ENCODE results near the gene CDKN2D.
"Not testable (repeated sequence)": the region's sequence is repeated elsewhere in the genome, so short reads cannot be mapped to it uniquely, and the experiment has no call there.

CDKN2D gene

GRCh38 chr19:10533646-10534386 lies 35.0 kb downstream of the CDKN2D start:
- H3K4me3 ChIP-seq (ENCODE audit: low read depth, low read length) = no peak overlapping the region
- TF ChIP-seq CTCF (IDR thresholded peaks at IDR 0.05; ENCODE audit: insufficient read depth, low read depth, low read length, missing control alignments) = no peak
- DNase-seq (ENCODE audit: low read depth) = no peak

GRCh38 chr19:10532457-10532856 lies 36.3 kb downstream of the CDKN2D start:
- no peak for DNase-seq (ENCODE audit: low read depth)
- no peak overlapping the region for H3K4me3 ChIP-seq (ENCODE audit: low read depth, low read length)
- TF ChIP-seq CTCF (IDR thresholded peaks at IDR 0.05; ENCODE audit: insufficient read depth, low read depth, low read length, missing control alignments) = no peak

GRCh38 chr19:10526887-10527286 lies 41.9 kb downstream of the CDKN2D start:
- H3K4me3 ChIP-seq (ENCODE audit: low read depth, low read length); DNase-seq (ENCODE audit: low read depth): not testable (repeated sequence)

- H3K4me3 ChIP-seq (ENCODE audit: low read depth, low read length) = no peak overlapping the region
- DNase-seq (ENCODE audit: low read depth) = no peak
- TF ChIP-seq CTCF (IDR thresholded peaks at IDR 0.05; ENCODE audit: insufficient read depth, low read depth, low read length, missing control alignments) = no peak
Measured at GRCh38 chr19:10525636-10526035, 43.1 kb downstream of the CDKN2D start.

GRCh38 chr19:10523135-10523636 lies 45.6 kb downstream of the CDKN2D start:
- TF ChIP-seq CTCF (IDR thresholded peaks at IDR 0.05; ENCODE audit: insufficient read depth, low read depth, low read length, missing control alignments) = no peak
- no peak for DNase-seq (ENCODE audit: low read depth)

GRCh38 chr19:10521461-10522171 lies 47.2 kb downstream of the CDKN2D start:
- H3K4me3 ChIP-seq (ENCODE audit: low read depth, low read length) = no peak overlapping the region
- TF ChIP-seq CTCF (IDR thresholded peaks at IDR 0.05; ENCODE audit: insufficient read depth, low read depth, low read length, missing control alignments) = no peak
- no peak for DNase-seq (ENCODE audit: low read depth)

More at GRCh38 chr19:10523135-10523636, 45.6 kb downstream of the CDKN2D start:
- no peak overlapping the region for H3K4me3 ChIP-seq (ENCODE audit: low read depth, low read length)

- TF ChIP-seq CTCF (IDR thresholded peaks at IDR 0.05; ENCODE audit: insufficient read depth, low read depth, low read length, missing control alignments) = no peak
- DNase-seq (ENCODE audit: low read depth) = no peak
- no peak overlapping the region for H3K4me3 ChIP-seq (ENCODE audit: low read depth, low read length)
Measured at GRCh38 chr19:10520652-10521318, 48.0 kb downstream of the CDKN2D start.
